Lung (tissue), 13 donors: ENCODE data around the gene DNAJC16. TPM values are rescaled to one million over a fixed set of nuclear protein-coding genes. Genes with fewer than 3 reads are reported as not detected.

Experiments used
- ATAC-seq: fragments of 200-7000 bp; cut with Tn5 transposase; one replicate; pipeline ENCODE4 v1.9.1; 2020; ENCODE audit warnings: moderate number of reproducible peaks; ENCODE audit not compliant: insufficient read depth, low FRiP score
- DNase-seq, 3 donors: peaks; one replicate each; pipeline ENCODE4 v3.0.0-alpha.2; 2013 to 2017
- H3K27ac ChIP-seq, 2 donors: one replicate each; pipeline ENCODE4 v1.5.1; 2013; ENCODE audit warnings: mild to moderate bottlenecking in 2 of 2, moderate library complexity in 2 of 2, control low read depth in 1 of 2, inconsistent platforms in 1 of 2, low read depth in 1 of 2, low read length in 1 of 2
- H3K27me3 ChIP-seq, 3 donors: one replicate each; pipeline ENCODE4 v1.5.1; 2013; ENCODE audit warnings: low read length in 2 of 3; ENCODE audit not compliant: control insufficient read depth in 3 of 3, insufficient read depth in 3 of 3
- H3K36me3 ChIP-seq, 4 donors: one replicate each; pipeline ENCODE4 v1.5.1; 2013; ENCODE audit warnings: low read length in 4 of 4, mild to moderate bottlenecking in 1 of 4, moderate library complexity in 1 of 4; ENCODE audit not compliant: control insufficient read depth in 4 of 4, insufficient read depth in 4 of 4
- H3K4me1 ChIP-seq, 5 donors: one replicate each; pipeline ENCODE4 v1.5.1; 2013; ENCODE audit warnings: low read length in 5 of 5, mild to moderate bottlenecking in 2 of 5, moderate library complexity in 1 of 5; ENCODE audit not compliant: control insufficient read depth in 5 of 5, insufficient read depth in 5 of 5
- H3K4me3 ChIP-seq: one replicate; pipeline ENCODE4 v1.5.1; 2013; ENCODE audit warnings: mild to moderate bottlenecking, control low read depth, moderate library complexity
- H3K9ac ChIP-seq, 2 donors: one replicate each; pipeline ENCODE4 v1.5.1; 2013; ENCODE audit warnings: low read length in 2 of 2, control low read depth in 1 of 2; ENCODE audit not compliant: insufficient read depth in 1 of 2
- H3K9me3 ChIP-seq, 4 donors: one replicate each; pipeline ENCODE4 v1.5.1; 2013; ENCODE audit warnings: low read length in 3 of 4, mild to moderate bottlenecking in 1 of 4, moderate library complexity in 1 of 4; ENCODE audit not compliant: control insufficient read depth in 4 of 4, insufficient read depth in 3 of 4
- CTCF ChIP-seq: IDR thresholded peaks from 2 replicates; pipeline ENCODE4 v1.5.1; 2012; ENCODE audit warnings: mild to moderate bottlenecking; ENCODE audit errors: control extremely low read depth, extremely low read depth
- WGBS, 2 donors: extraction: QIAGEN DNeasy Blood & Tissue Kit; methylation state at CpG; one replicate each; pipeline ENCODE4 v1.1.7; 2013; 5-methylcytosine and 5-hydroxymethylcytosine counted together
- polyA plus RNA-seq, 2 donors: library from polyadenylated mRNA; stranded (reverse); fragments of 200-250 nt; gene quantifications; one replicate each; pipeline ENCODE4 v1.2.1, GENCODE V29; 2013
- small RNA-seq: library from RNA; depleted of rRNA; stranded (forward); fragments of <200 nt; gene quantifications from one replicate; pipeline ENCODE3, GENCODE V24; 2014; ENCODE audit warnings: low replicate concordance
- total RNA-seq, 2 donors: library from RNA; depleted of rRNA in 1 of 2; stranded (reverse); fragments of >200 nt in 1 of 2; gene quantifications; one replicate each; pipeline ENCODE4 v1.2.1, GENCODE V29; 2014 to 2021
- donor health status: control.
- donor health status: control.
- donor health status: Bipolar disorder and iron deficiency.
- donor health status: healthy.
- donor health status: DM: yes; HTN: yes; CAD: no.

The DNAJC16 gene
- total and polyA plus RNA-seq, 4 donors = 4.8 to 28.8 (median 12.8) TPM

- WGBS, 2 donors = 88 to 89% methylated on average over 13 of the region's 13 CpGs
- peaks cover 4 to 60% (median 27%) of the 10 kb centered on the region in 5 donors for H3K4me1 ChIP-seq
- H3K27ac ChIP-seq = no peak overlapping the region
- no peak for TF ChIP-seq CTCF
- DNase-seq (no peak), ATAC-seq (no peak)
- peaks cover 0 to 6% (median 5%) of the 10 kb centered on the region in 4 donors for H3K36me3 ChIP-seq
- H3K4me3 ChIP-seq = no peak overlapping the region
- H3K9me3 ChIP-seq = no peaks in the 10 kb centered on the region
- H3K9ac ChIP-seq = no peak overlapping the region
- H3K27me3 ChIP-seq = no peaks in the 10 kb centered on the region
Measured at GRCh38 chr1:15625056-15625917, 98.6 kb downstream of the DNAJC16 start.

Small RNA genes within 50 kb of the gene (small RNA-seq; reads per million reads assigned to genes)
- gene CD24P1 = not detected
- not detected for gene RNU7-179P
- gene SCARNA21B = 0.06 reads per million

Other genes with a start within 250 kb of the DNAJC16 start
- gene EFHD2, start 117.0 kb upstream of the DNAJC16 start, total RNA-seq = 100 to 1,000 TPM in 1 of 2 donors, 10 to 100 TPM in 1; 28.2 to 107 TPM
- gene EFHD2, start 117.0 kb upstream of the DNAJC16 start, polyA plus RNA-seq = 100 to 1,000 TPM in 1 of 2 donors, 10 to 100 TPM in 1; 73.6 to 175 TPM
- 1 to 10 TPM in 1 of 2 donors, not detected in 1; 4.6 TPM for gene CTRC, start 88.4 kb upstream of the DNAJC16 start, total RNA-seq
- gene CTRC, start 88.4 kb upstream of the DNAJC16 start, polyA plus RNA-seq = under 1 TPM; 0.48 to 0.81 TPM
- 1 to 10 TPM in 1 of 2 donors, not detected in 1; 1.5 TPM for gene CELA2A, start 70.1 kb upstream of the DNAJC16 start, total RNA-seq
- under 1 TPM; 0.11 to 0.20 TPM for gene CELA2A, start 70.1 kb upstream of the DNAJC16 start, polyA plus RNA-seq
- gene CELA2B, start 50.7 kb upstream of the DNAJC16 start, total RNA-seq = 1 to 10 TPM in 1 of 2 donors, under 1 TPM in 1; 0.63 to 1.3 TPM
- not detected for gene CELA2B, start 50.7 kb upstream of the DNAJC16 start, polyA plus RNA-seq
- 10 to 100 TPM; 13.3 to 16.6 TPM for gene CASP9, start 2.6 kb upstream of the DNAJC16 start, total RNA-seq
- gene CASP9, start 2.6 kb upstream of the DNAJC16 start, polyA plus RNA-seq = 10 to 100 TPM; 13.4 to 14.1 TPM
- gene AGMAT, start 58.2 kb downstream of the DNAJC16 start, total RNA-seq = under 1 TPM; 0.23 to 0.40 TPM
- gene AGMAT, start 58.2 kb downstream of the DNAJC16 start, polyA plus RNA-seq = under 1 TPM; 0.08 to 0.46 TPM
- gene DDI2, start 90.6 kb downstream of the DNAJC16 start, total RNA-seq = 10 to 100 TPM; 39.5 to 94.3 TPM
- 1 to 10 TPM; 7.2 to 8.8 TPM for gene DDI2, start 90.6 kb downstream of the DNAJC16 start, polyA plus RNA-seq
- gene PLEKHM2, start 157.5 kb downstream of the DNAJC16 start, total RNA-seq = 10 to 100 TPM; 32.5 to 79.2 TPM
- gene PLEKHM2, start 157.5 kb downstream of the DNAJC16 start, polyA plus RNA-seq = 10 to 100 TPM; 49.3 to 76.9 TPM
- 1 to 10 TPM; 1.6 to 4.2 TPM for gene SLC25A34, start 209.4 kb downstream of the DNAJC16 start, total RNA-seq
- gene SLC25A34, start 209.4 kb downstream of the DNAJC16 start, polyA plus RNA-seq = 1 to 10 TPM; 1.7 to 2.7 TPM
- not detected for gene TMEM82, start 215.7 kb downstream of the DNAJC16 start, total RNA-seq
- gene TMEM82, start 215.7 kb downstream of the DNAJC16 start, polyA plus RNA-seq = not detected
- 10 to 100 TPM; 37.4 to 55.0 TPM for gene FBLIM1, start 231.9 kb downstream of the DNAJC16 start, total RNA-seq
- gene FBLIM1, start 231.9 kb downstream of the DNAJC16 start, polyA plus RNA-seq = 10 to 100 TPM; 15.8 to 26.2 TPM